IPS-15b (cell line): Measurements from ENCODE around the gene TRRAP.

Experiments
- H3K27me3 ChIP-seq: one replicate; pipeline ENCODE4 v1.6.1; 2013; ENCODE audit warnings: low read length; ENCODE audit not compliant: control insufficient read depth, insufficient read depth
- H3K36me3 ChIP-seq: one replicate; pipeline ENCODE4 v1.6.1; 2013; ENCODE audit warnings: low read length; ENCODE audit not compliant: control insufficient read depth, insufficient read depth
- H3K4me1 ChIP-seq: one replicate; pipeline ENCODE4 v1.6.1; 2013; ENCODE audit warnings: mild to moderate bottlenecking, low read length; ENCODE audit not compliant: control insufficient read depth, insufficient read depth
- H3K4me3 ChIP-seq: one replicate; pipeline ENCODE4 v1.5.1; 2013; ENCODE audit warnings: low read depth, low read length
- H3K9ac ChIP-seq: one replicate; pipeline ENCODE4 v1.6.1; 2013; ENCODE audit warnings: low read depth, mild to moderate bottlenecking, low read length
- H3K9me3 ChIP-seq: one replicate; pipeline ENCODE4 v1.6.1; 2013; ENCODE audit warnings: mild to moderate bottlenecking, low read length; ENCODE audit not compliant: control insufficient read depth, insufficient read depth

The TRRAP gene

DNA sequence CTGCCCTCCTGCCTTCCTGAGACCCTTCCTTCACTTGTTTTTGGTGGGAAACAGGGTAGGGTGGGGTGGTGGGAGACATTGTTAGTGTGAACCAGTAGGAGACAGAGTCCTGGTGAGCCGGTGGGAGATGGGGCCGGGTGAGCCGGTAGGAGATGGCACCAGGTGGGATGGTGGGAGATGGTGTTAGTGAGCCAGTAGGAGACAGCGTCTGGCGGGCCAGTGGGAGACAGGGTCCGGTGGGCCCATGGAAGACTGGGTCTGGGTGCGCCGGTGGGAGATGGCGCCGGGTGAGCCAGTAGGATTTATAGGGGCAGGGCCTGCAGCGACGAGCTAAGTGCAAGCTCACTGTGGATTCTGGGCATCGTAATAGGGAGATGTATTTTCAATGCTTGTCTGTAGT, 116.8 kb downstream of the TRRAP start:
- peaks cover 42% of the 10 kb centered on the region for H3K36me3 ChIP-seq

DNA sequence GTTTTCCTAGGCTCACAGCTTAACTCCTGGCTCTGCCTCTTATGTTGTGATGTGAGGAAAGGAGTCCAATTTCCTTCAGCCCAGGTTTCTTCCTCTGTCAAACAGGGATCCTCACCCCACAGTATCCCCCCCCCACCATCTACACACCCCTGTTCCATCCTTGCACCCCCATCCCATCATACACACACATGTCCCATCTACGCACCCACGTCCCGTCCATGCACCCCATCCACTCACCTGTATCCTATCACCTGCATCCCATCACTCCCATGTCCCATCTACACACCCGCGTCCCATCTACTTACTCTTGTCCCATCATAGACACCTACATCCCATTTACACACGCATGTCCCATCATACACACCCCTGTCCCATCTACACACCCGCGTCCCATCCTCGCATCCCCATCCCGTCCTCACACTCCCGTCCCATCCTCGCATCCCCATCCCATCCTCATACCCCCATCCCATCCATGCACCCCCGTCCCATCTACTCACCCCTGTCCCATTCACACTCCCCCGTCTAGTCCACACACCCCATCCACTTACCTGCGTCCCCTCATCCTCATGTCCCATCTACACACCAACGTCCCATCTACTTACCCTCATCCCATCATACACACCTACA, 117.3 kb downstream of the TRRAP start:
- Histone ChIP-seq H3K9me3 (no peaks in the 10 kb centered on the region), H3K4me3 (no peak overlapping the region), H3K4me1 (no peaks in the 10 kb centered on the region), H3K27me3 (no peaks in the 10 kb centered on the region), H3K36me3 (peaks cover 38% of the 10 kb centered on the region), H3K9ac (no peak overlapping the region)

More for the DNA sequence above, 116.8 kb downstream of the TRRAP start:
- Histone ChIP-seq H3K4me1 (no peaks in the 10 kb centered on the region), H3K9ac (no peak overlapping the region), H3K9me3 (no peaks in the 10 kb centered on the region), H3K4me3 (no peak overlapping the region), H3K27me3 (no peaks in the 10 kb centered on the region)

DNA sequence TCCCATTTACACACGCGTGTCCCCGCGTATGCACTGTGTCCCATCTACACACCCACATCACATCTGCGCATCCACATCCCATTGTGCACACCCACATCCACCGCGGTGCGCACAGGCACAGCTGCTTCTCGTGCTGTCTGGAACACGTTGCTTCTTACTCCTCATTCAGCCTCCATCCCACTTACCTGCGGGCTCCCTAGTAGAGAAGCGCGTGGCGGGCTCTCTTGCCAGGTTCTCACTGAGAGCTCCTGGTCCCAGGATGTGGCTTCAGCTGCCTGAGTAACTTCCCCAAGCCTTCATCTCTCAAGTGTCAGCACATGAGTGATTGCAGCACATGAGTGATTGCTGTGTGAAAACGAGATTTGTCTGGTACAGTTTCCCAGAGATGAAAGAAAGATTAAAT, 117.8 kb downstream of the TRRAP start:
- no peaks in the 10 kb centered on the region for H3K9me3 ChIP-seq
- H3K4me1 ChIP-seq = no peaks in the 10 kb centered on the region
- no peaks in the 10 kb centered on the region for H3K27me3 ChIP-seq
- H3K4me3 ChIP-seq = no peak overlapping the region
- H3K36me3 ChIP-seq = peaks cover 38% of the 10 kb centered on the region
- no peak overlapping the region for H3K9ac ChIP-seq

DNA sequence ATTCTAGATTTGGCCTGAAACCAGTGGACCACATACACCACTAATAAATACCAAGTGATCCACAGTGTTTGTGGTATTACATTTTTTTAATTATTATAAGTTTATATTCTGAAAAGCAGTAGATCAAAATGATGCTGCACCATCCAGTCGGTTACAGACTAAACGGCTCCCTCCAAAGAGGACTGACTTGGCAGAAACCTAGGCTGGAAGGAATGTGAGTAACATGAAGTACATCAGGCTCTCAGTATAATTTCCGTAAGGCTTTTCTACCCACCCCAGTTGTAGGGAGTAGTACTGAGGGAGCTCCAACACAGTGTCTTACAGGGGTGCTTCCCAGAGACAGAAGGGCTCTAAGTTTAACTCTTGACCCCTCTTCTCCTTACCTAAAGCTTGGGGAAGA, 119.5 kb downstream of the TRRAP start:
- H3K27me3 ChIP-seq = no peaks in the 10 kb centered on the region
- H3K4me1 ChIP-seq = no peaks in the 10 kb centered on the region
- no peak overlapping the region for H3K4me3 ChIP-seq
- H3K36me3 ChIP-seq = peaks cover 35% of the 10 kb centered on the region
- H3K9ac ChIP-seq = no peak overlapping the region
- H3K9me3 ChIP-seq = no peaks in the 10 kb centered on the region

DNA sequence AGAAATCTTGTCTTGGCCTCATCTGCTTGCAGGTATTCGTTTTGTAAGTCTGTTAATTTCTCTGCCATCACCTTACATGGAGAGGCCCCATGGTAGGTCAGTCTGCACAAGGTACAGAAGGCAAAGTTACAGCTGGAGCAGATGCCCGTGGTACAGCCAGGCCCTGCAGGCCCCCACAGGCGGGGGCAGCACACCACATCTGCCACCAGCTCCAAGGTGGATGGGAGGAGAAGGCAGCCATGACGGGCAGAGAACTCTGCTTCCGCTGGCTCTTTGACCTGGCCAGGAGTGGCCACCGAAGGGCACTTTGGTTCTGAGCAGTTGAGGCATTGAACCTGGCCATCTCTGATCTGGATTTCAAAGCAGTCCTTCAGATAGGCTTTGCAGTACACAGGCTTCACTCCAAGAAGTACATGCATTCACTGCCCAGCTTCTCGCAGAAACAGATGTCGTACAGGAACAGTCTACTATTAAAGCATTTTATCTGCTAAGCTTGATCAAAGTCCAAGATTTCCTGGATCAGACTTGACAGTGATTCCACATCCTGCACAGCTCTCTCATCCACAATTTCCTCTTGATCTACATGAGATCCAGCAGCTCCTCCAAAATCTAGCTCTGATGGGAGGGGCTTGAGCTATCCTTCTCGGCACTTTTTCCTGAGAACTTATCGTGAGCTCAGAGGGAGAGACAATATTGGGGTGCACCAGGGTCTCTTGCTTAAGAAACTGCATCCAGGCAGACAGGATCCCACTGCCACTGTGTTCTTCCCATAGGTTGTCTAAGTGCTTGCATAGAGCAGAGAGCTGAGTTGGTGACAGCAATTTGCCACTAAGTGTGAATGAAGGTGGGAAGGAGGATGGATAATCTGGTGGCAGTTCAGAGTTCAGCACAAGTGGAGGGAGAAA, 120.7 kb downstream of the TRRAP start:
- no peaks in the 10 kb centered on the region for H3K27me3 ChIP-seq
- H3K4me1 ChIP-seq = no peaks in the 10 kb centered on the region
- H3K9ac ChIP-seq = no peak overlapping the region
- no peaks in the 10 kb centered on the region for H3K9me3 ChIP-seq
- peaks cover 29% of the 10 kb centered on the region for H3K36me3 ChIP-seq
- no peak overlapping the region for H3K4me3 ChIP-seq

DNA sequence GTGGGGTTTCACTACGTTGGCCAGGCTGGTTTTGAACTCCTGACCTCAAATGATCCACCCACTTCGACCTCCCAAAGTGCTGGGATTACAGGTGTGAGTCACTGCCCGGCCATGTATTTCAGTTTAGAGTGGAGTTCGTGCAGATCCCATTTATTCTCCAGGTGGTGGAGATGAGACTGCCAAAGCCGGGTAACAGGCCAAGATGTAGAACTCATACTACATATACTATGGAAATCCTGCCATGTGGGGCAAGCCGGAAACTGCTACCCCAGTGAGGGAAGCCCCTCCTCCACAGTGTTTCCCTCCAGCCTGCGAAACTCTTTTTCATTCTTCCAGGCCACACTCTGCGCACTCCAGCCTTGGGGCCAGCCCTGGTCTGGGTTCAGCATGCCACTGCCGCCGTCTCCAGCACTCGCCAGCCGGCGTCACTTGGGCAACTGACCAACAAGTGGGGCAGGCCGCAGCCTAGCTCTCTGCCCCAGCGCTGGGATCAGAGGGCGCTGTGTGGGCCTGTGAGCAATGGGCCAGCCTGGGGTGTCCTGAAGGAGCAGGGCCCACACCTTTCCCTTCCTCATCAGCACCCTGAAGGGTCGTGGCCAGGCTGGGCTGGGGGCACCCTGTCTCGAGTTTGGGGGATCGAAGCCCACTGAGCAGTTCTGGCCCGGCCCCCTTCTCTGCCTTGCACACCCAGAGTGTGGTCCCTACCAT, 122.0 kb downstream of the TRRAP start:
- Histone ChIP-seq H3K4me1 (no peaks in the 10 kb centered on the region), H3K27me3 (no peaks in the 10 kb centered on the region), H3K36me3 (peaks cover 24% of the 10 kb centered on the region), H3K4me3 (no peak overlapping the region), H3K9me3 (no peaks in the 10 kb centered on the region), H3K9ac (no peak overlapping the region)

DNA sequence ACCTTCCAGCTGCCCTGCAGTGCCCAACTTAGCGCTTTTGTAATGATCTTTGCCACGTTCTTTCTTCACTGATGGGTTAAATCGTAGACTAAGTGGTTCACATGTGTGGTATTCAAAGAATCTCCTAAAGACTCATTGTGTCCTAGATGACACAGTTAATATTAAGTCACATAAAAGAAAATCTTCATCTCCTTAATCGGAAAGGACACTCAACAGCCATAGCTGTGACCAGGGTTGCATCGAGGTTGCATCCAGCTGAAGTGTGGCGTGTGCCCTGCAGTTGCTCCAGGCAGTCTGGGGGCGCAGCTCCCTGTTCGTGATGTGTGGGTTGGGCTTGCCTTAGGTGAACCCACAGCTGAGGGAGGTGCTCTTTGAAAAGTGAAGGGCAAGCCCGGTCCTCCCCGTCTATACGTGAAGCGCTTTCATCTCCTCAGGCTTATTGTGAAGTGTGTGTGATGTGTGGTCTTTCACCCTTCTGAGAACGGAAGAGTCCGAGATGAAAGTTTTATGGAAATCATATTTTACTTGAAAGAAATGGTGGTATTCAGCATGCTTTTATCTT, 122.7 kb downstream of the TRRAP start:
- Histone ChIP-seq H3K4me3 (no peak overlapping the region), H3K9ac (no peak overlapping the region), H3K36me3 (peaks cover 24% of the 10 kb centered on the region), H3K27me3 (no peaks in the 10 kb centered on the region), H3K4me1 (no peaks in the 10 kb centered on the region), H3K9me3 (no peaks in the 10 kb centered on the region)

DNA sequence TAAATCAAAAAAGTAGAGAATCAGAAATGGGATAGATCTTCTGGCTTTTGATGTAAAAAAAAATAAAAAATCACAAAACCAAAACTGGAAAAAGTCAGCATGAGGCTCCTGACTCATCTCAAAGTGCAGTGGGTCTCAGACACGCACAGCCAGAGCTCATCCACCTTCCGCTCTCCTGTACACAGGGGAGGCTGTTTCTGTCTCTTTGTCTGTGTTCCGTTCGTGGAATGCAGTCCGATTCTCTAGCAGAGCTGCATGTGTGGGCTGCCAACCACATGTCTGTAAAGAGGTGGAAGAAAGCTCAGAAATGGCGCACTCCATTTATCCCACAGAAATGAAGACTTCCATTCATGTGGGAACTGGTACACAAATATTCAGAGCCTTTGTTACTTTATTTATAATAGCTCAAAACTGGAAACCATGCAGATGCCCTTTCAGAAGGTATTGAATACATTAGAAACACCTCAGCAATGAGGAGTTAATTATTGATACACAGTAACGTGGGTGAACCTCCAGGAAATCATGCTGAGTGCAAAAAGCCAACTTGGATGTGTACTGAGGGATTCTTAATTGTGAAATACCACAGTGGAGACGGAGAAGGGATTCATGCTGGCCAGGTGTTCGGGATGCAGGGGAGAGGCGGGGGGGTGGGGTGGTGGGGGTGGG, 123.3 kb downstream of the TRRAP start:
- Histone ChIP-seq H3K4me1 (no peaks in the 10 kb centered on the region), H3K36me3 (peaks cover 24% of the 10 kb centered on the region), H3K27me3 (no peaks in the 10 kb centered on the region), H3K9ac (no peak overlapping the region), H3K9me3 (no peaks in the 10 kb centered on the region), H3K4me3 (no peak overlapping the region)

DNA sequence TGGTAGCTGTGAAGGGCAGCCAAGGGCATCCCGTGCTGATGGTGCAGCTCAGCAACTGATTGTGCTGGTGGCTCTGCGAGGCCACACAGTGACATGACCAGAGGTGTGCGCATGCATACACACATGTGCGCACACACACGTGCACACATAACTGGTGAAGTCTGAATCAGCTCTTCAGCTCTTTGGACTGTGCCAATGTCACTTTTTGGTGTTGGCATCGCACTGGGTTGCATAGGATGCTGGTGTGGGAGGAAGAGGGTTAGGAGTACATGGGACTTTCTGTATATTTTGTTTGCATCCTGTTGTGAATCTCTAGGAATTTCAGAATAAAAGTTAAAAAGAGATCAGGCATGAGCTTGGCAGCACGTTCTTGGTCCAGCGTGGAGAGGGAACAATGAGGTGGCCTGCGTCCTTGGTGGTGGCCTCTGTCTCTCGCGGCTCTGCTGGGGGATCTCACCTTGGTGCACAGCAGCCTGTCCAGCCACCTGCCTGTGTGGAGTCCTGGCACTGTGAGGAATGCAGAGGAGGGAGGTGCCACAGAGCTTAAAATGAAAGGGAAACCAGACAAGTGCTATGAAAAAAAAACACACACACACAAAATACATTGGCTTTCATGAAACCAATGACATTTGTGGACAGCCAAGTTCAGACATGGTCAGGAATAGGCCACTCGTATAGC, 124.0 kb downstream of the TRRAP start:
- Histone ChIP-seq H3K9ac (no peak overlapping the region), H3K4me3 (no peak overlapping the region), H3K27me3 (no peaks in the 10 kb centered on the region), H3K36me3 (peaks cover 28% of the 10 kb centered on the region), H3K9me3 (no peaks in the 10 kb centered on the region), H3K4me1 (no peaks in the 10 kb centered on the region)

DNA sequence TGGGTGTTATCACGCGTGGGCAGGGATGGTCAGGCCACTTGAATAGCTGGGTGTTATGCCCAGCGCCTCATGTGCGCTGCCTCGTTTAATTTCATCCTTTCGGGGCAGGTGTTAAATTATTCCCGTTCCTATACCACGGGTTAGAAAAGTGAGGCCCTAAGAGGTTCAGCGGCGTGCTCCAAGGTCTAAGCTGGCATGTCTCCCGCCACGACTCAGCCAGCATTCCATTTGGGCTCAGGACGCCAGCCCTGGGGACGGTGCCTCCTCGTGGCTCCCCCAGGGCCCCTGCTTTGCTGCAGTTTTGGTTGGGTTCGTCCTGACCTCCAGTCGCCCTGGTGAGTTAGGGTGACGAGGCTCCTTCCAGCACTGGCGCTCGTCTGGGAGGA, 124.5 kb downstream of the TRRAP start:
- H3K36me3 ChIP-seq = peaks cover 28% of the 10 kb centered on the region
- H3K4me3 ChIP-seq = no peak overlapping the region
- no peaks in the 10 kb centered on the region for H3K9me3 ChIP-seq
- no peak overlapping the region for H3K9ac ChIP-seq
- H3K27me3 ChIP-seq = no peaks in the 10 kb centered on the region
- H3K4me1 ChIP-seq = no peaks in the 10 kb centered on the region

DNA sequence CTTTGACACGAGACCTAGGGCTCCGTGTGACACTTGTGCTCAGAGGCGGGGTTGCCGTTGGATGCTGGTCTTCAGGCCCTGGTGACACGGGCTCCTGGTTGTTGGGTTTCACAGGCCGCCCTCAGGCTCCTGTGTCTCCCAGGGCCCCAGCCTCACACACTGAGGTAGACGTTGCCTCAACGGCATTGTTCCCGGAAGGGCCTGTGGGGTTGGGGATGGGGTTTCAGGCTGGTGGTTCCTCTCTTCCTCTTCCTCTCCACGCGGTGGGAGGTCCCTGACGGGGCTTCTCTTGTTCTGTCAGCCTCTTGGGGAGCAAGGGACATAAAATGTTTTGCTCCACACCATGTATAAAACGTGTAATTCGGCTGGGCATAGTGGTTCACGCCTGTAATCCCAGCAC, 125.1 kb downstream of the TRRAP start:
- Histone ChIP-seq H3K36me3 (peaks cover 31% of the 10 kb centered on the region), H3K9ac (no peak overlapping the region)

More for the DNA sequence above, 125.1 kb downstream of the TRRAP start:
- H3K4me1 ChIP-seq = no peaks in the 10 kb centered on the region
- H3K9me3 ChIP-seq = no peaks in the 10 kb centered on the region
- no peak overlapping the region for H3K4me3 ChIP-seq
- H3K27me3 ChIP-seq = no peaks in the 10 kb centered on the region
